Right forelimb (tissue), 1 donor: ENCODE results near the gene SLC6A17.
A peak's percentile ranks its signal among the peaks of the same experiment; 100 is the strongest.

ENCODE experiments used
- DNase-seq: peaks from one replicate; pipeline ENCODE4 v3.0.0-alpha.2; 2018

SLC6A17 gene

DNA sequence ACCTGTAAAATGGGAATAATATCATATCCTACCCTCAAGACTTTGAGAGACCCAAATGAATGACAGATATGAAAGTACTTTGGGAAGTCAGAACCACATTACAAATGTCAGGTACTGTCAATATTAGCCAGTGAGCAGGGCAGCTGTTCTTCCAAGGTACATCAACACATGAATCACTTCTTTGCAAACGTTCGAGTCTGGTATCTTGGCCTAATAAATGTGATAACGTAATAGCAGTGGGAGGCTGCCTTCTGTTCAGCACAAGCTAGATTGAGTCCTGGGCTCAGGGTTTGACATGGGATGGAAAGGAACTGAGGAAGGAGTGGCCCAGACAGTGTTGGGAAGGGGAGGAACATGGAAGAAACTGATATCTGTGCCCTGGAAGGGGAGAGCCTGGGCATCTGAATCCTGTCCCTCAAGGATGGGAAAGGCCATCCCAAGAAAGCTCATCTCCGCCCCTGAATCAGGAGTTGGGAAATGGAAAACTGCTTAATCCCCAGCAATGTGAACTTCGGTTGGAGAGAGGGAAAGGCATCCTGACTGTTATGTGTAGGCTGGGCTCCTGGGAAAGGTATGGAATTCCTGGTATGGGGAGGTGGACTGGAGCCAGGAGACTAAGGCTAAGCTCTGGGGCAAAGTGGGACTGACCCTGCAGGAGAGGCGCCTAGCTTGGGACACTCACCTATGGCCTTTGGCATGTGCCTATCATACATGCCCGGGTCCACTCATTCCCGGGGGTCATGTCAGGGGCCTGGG is 74.1 kb downstream of the SLC6A17 start:
- no peak for DNase-seq

DNA sequence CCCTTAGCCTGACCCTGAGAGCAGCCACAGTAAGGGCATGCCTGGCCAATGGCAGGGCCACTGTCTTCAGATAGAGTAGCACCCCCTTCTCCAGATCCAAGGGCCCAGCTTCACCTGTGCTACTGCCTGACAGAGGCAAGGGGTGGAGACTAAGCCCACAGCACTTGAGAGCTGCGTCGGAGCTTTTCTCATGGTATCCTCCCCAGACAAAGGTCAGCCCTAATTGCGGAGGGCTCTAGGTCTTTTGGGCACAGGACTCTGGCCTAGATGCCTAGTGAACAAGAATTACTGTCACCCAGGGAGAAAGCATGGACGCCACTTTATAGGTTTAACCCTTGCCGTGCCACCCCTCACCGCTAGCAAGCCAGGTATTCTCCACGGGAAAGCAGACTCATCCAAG is 74.9 kb downstream of the SLC6A17 start:
- DNase-seq, result no peak

DNA sequence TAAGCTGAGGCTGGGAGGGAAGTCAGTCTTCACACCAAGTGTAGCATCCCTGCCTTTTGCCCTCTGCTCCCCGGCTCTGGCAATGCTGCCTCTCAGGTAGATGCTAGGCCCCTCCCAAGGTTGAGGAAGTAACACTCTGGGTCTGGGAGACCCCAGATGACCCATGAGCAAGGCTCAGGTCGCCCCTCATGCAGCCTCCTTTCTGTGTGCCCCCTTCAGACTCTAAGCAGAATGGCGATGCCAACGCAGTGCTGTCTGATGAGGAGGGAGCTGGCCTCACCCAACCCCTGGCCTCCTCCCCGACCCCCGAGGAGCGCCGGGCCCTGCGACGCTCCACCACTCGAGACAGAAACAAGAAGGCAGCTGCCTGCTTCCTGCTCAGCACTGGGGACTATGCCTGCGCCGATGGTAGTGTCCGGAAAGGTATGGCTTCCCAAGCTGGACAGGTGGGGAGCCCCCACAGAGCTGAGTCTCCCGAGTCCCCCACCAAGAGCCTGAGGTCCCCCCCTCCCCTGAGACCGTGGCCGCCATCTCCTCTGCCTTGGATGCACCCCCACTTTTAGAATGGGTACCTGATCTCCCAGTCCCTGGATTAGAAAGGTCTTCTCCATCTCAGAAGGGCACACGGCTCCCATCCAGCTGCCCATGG is 75.6 kb downstream of the SLC6A17 start:
- no peak for DNase-seq

DNA sequence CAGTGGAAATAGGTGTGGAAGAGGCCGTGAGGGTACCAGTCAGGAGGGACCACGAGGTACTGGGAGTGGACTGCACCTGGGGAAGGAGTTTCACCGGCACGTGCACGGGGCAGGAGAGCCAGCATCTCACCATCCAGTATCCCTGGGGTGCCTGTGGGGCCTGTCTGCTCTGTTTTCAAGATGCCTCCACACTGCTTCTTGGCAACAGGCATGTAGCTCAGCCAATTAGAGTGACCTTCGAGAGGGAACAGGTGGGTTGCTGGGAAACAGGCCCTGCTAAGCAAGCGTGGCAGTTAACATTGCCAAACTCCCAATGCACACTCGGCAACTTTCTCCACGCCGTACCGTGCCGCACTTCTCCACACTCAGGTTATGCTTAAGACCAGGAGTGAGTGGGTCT is 77.5 kb downstream of the SLC6A17 start:
- DNase-seq, result no peak

DNA sequence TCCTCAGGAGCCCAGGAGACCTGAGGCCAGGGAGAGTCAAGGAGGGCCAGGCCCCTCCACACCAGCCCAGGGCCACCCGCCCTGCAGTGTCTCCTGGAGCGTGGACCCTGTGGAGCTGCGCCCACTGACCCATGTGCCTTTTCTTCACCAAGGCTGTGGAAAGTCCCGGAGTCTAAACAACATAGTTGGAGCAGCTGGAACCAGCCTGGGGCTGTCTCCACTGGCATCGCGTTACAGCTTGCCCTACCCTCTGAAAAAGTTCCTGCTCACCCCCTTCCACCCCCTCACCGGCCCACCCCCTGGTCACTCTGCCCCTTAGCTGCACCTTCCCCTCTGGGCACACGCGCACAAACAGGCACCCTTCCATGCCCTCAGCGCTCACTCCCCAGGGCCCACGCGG is 78.1 kb downstream of the SLC6A17 start:
- DNase-seq, result no peak

DNA sequence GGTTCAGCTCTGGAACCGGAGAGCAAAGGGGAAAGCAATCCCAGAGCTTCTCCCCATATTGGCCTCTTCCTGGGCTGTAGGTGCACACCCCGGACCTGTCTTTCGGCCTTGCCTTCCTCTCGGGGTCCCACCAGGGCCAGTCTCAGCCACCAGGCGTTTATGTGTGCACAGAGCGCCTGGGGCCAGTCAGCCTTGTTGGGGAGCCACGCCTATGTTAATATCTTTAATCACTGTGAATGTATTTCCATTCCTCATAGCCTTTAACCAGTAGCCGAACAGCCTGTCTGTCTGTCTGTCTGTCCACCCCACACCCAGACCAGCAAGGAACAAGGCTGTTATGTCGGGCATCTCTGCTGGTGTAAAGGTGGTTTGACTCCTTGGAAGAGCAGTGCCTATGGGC is 78.6 kb downstream of the SLC6A17 start:
- DNase-seq, result no peak

DNA sequence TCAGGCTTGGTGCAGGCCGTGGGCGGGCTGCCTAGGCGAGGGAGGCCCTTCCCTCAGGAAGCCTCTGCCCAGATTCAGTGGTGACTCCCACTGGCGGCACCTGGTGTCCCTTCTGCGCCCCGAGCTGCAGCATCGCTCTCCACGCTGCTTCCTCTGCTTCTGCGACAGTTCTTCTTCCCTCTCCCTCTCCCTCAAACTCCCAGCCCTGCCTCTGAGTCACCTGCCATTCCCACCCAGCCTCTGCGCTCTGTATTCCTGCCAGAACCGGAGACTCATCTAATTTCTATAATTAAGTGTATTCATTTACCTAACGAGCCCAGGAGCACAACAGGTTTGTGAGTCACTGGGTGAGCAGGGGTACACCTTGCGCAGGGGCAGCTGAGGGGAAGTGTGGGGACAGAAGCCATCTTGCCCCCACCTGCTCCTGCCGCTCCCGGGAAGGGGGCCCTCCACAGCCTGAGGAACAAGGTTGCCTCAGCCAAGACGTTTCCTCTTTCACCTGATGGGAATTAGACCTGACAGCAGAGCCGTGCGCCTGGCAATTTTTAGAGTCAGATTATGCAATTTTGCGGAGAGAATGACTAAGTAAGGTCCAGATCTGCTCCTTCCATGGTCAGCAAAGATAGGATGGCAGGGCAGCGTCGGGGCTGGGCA is 79.2 kb downstream of the SLC6A17 start:
- DNase-seq, result no peak

DNA sequence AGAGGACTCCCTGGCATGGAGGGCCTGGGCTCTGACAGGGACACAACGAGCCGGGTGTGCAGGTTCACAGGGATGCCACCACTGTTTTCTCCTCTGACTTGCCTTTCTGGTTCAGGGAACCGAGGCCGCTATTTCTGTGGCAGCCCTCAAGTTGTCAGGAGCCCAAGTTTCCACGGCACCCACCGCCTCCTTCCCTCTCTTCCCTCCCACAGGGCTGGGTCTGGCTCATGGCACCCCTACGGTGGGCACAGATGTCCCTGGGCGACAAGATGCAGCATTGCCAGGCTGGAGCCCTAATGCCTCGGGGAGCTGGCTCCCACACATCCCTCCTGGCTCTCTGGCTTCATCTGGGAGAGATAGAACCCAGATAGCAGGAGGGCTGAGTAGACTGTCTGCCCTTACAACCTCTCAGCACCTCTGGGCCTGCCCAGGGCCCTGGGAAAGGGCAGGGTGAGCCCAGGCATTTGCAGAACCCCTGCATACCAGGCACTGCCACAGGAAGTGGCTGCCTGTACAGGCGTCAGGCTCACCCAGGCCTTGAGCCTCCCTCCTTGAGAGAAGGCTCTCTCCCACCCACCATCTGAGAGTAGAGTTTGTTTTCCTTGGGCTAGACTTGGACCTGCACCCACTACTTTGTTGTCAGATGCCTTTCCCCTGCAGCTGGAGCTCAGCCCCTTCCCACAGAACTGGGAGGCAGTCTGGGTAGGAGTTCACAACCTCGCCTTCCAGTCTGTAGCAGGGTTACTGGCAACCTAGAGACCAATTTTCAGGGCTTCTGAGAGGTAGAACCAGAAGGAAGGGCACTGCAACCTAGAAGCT is 80.3 kb downstream of the SLC6A17 start:
- DNase-seq, result no peak

DNA sequence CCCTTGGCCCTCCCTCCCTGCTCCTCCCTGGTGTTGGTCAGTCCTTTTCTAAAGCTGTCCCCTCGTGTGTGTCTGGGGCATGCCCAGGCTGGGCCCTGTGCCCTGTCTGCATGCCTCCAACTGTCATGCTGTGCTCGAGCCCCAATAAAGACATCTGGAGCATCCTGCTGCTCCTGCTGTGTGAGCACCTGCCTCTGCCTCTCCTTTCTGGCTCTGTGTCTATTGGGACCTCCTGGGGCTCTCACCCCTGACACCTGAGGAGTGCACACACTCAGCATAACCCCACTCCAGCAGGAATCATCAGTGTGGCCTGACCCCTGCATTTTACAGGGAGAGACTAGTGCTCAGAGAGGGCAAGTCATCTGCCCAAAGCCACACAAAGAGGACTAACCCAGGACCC is 83.6 kb downstream of the SLC6A17 start:
- DNase-seq, result no peak

DNA sequence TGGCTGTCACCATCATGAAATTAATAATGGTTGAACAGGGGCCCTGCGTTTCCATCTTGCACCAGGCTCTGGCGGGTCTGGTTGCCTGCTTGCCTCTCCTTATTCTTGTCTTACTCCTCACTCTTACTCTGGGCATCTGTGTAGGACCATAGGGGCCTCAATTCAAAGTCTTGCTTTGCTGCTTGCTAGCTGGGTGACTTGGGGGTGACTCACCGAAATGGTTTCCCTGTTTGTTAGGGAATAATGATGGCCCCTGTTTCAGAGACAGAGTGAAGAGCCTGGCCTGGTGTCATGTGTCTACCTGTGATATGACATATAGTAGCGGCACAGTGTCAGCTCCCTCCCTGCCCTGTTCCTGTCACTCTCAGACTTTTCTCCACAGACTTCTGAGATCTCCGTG is 84.4 kb downstream of the SLC6A17 start:
- DNase-seq, result no peak

DNA sequence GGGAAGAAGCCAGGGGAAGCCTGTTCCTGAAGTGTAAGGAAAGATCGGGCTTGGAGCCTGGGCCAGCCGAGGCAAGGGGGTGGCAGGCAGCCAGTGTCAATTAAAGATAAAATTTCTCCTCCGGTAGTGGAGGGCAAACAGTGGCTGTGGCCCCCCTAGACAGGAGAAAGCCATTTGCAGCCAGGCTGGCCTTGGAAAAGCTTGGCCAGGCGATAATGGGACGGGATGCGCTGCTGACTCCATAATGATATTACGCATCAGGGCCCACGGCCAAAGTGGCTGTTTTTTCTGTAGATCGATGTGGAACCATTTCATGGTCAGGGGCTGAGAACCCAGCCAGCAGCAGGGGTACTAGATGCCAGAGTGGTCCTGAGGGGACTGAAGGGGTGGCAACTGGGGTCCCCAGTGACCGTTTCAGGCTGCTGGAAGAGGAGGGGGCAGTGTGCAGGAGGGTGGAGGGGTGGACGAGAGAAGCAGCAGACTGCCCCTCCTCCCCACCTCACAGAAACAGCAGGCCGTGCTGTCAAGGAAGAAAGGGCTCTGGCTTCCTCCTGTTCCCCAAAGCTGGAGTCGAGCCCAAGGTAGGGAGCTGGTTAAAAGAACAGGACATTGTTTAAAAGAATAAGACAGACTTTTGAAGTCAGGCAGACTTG is 85.0 kb downstream of the SLC6A17 start:
- no peak for DNase-seq

DNA sequence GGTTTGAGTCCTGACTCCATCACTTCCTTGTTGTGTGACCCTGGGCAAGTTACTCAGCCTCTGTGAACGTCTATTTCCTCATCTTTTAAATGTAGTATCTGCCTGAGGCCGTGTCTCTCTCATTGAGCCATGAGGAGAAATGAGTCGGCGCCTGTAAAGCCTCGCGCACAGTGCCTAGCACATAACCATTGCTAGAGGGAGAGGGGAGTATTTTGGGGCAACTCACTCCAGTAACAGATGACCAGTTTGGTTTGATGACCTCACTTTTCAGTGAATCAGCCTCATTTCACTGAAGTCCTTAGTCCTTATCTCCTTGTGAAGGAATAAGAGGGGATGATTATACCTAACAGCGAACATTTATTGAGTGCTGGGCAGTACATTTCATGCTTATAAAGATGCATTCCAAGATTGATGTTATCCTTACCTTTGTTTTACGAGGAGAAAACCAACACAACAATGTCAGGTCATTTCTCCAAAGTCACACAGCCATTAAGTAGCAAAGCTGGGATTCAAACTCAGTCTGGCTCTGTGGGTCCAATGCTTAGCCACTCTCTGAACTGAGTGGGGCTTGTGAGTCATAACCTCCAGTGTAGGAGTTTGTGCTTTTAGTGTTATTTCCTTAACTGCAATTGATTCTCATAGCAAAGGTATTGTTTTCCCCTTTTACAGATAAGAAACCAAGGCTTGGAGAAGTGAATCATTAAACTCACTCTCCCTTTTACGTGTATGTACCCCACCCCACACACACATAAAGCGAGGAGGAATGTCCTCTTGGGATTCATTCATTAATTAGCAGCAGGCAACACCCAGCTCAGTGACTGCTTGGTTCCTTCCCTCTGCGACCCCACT is 85.8 kb downstream of the SLC6A17 start:
- DNase-seq, result no peak

DNA sequence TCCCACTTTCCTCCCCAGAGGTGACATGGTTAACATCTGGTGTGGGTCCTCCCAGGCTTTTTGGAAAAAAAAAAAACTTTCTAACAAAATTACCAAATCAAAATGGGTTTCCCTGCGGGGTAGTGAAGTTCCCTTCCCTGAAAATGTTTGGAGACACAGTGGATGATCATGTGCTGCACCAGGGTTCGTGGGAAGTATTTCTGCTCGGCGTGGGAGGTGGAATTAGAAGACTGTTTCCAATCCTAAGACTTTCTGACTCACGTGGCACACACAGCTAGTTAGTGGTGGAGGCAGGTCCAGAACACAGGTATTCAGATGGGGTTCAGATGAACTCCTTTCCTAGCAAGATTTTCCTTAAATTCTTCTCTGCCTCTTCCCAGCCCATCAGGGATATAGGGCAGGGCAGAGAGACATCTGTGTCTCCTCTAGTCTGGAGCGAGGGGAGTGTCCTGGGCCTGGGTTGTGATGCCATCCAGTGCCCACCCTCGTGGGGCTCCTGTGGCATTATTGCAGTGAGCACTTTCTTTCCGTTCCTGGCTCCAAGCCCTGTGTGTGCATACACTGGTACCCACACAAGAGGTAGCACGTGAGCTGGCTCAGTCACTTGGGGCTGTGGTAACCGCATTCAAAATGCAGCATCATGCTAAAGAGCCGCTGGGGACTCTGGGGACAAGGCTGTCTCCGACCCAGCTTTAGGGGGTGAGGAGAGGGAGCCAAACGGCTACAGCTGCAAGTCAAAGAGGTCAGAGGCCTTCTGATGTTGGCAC is 87.3 kb downstream of the SLC6A17 start:
- DNase-seq, result peak; percentile 37

DNA sequence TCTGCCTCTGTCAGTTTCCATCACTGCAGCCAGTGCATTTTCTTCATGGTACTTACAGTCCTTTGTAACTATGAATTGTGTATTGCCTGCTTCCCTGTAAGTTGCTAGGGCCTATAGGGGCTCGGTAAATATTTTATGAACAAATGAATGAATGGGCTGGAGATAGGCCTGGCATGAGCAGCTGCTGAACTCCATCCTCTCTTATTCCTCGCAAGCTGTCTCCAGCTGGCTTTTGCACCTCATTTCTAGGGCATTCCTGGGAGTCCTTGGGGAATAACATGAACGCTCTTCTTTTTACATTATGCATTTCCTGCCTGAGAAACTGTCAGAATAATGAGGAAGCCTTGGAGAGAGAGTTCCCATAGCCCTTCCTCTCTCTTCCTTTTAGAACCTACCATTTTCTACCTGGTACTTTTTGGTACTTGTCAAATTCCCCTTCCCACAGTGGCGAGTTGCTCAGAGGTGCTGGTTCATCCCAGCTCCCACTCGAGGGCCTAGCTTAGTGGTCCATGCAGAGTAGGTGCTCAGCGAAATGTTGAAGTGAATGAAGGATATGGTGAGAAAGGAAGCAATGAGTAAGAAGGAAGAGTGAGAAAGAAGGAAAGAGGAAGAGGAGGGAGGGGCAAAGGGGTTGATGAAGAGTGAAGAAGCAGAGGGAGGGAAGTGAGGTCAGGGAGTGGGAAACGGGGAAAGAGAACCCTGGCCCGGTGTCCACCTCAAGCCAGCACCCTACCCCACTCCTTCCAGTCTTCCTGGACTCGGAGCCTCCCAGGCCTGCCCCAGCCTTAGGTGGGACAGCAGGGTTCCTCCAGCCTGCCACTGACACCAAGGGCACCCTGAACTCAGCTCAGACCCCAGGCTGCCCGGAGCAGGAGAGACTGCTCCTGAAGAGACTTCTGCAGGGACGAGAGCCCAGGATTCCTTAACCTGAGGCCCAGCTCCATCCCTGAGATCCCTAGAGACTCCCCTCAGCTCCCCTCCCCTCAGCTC is 89.4 kb downstream of the SLC6A17 start:
- DNase-seq, result no peak

DNA sequence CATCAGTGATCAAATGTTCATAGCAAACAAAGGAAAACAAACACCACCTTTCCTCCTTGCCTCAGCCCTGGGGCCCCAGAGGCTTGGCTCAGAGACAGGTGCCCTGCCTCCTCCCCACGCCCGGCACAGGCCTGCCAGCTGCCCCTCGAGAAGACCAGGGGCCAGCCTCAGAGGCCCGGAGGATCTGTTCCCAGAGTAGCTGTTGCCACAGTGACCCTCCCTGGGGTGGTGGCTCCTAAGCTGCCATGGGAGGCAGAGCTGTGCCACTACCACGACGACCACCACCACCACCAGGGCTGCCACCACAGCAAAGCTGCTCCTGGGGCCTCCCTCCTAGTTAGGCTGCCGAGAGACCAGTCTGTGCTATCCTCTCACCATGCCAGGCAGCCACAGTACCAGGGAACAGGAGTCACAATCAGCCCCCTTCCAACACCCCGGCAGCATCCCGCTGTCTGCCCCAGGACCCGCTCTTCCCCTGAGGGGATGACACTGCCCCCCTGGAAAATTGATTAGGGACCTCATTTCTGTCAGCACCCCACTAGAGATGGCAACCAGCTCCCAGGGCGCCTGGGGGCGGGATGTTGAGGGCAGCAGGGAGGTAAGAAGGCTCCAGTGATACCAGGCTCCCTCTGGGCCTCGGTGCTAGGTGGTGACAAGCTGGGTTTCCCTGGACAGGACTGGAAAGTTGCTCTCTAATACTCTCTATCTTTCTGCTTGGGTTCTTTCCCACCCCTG is 90.3 kb downstream of the SLC6A17 start:
- no peak for DNase-seq

DNA sequence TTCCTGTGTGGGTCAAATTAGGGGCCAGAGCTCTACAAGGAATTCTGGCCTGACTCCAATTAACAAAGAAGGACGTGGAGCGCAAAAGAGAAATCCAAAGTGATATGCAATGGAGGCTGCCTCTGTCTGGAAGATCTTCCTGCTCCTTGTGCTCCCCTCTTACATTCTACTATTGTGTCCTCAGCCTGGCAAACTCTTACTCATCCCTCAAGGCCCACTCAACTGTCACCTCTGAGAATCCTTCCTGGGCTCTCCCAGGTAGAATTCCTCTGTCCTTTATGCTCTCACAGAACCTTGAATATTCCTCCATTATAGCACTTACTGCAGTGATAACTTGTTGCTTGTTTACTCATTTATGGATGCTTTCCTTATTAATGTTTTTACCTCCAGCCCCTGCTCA is 91.2 kb downstream of the SLC6A17 start:
- no peak for DNase-seq

DNA sequence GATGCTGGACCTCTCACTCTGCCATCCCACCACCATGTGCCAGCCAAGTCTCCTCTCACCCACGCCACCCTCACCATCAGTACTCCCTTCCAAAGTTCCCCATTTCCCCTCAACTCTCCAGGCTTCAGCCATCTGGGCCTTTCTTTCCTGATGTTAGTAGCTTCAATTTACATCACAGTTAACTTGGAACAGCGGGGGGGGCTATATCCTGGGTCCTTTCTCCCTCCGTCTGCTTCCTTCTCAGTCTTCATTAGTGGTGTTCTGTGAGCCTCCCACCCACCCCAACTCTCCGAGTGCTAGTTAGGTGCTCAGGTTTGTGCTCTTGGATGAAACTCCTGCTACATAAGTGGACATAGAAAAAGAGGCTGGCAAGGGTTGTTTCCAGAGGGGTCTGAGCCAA is 91.8 kb downstream of the SLC6A17 start:
- peak; percentile 3 for DNase-seq

DNA sequence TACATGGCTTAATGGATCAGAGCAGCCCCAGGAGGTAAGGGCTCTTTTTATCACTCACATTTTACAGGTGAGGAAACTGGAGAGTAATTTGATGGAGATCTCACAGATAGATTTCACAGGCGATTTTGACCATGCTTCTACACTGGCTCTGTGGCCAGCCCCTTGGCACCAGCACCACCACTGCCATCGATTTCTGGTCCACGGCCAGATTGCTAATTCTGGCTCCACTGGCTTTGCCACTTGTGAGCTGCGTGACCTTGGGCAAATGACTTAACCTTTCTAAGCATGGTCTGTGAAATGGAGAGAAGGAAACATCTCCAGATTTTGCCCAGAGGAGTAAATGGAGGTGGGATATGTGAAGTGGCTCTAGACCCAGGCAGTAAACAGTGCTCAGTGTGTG is 92.4 kb downstream of the SLC6A17 start:
- peak; percentile 18 for DNase-seq

DNA sequence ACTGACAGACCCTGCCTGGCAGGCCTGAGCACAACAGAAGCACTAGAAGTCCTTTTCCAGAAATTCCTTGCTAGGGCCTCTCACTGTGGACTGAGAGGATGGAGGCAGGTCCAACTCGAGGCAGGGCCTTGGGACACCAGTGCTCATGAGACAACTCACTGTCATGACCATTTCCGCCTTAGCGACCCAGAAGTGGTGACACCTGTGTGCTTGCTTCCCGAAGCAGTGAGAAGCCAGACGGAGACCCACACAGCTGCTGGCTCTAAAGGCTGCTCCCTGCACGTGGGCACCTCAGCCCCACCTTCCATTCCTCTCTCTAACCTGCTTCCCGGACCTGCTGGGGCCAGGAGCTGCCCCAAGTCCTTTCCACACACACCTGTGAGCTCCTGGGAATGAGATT is 92.9 kb downstream of the SLC6A17 start:
- peak; percentile 15 for DNase-seq
